Thyroid gland (tissue), 4 donors: ENCODE results near the gene RNF32. TPM values are rescaled to one million over a fixed set of nuclear protein-coding genes. Genes with fewer than 3 reads are reported as not detected.

Experiments
- DNase-seq, 2 donors: peaks; one replicate each; pipeline ENCODE4 v3.0.0-alpha.2; 2019
- H3K27ac ChIP-seq, 3 donors: fragments of 200-600 bp; sonication (generic); 1 replicate in 2 of 3; 2 replicates in 1 of 3; pipeline ENCODE4 v1.5.1; 2016 to 2019; ENCODE audit warnings: mild to moderate bottlenecking in 1 of 3, moderate library complexity in 1 of 3
- H3K27me3 ChIP-seq: fragments of 200-600 bp; sonication (generic); one replicate; pipeline ENCODE4 v1.5.1; 2019
- H3K36me3 ChIP-seq, 2 donors: fragments of 200-600 bp; sonication (generic); one replicate each; pipeline ENCODE4 v1.5.1; 2016 to 2019
- H3K4me1 ChIP-seq, 2 donors: fragments of 200-600 bp; sonication (generic); one replicate each; pipeline ENCODE4 v1.5.1; 2017 to 2019
- H3K4me3 ChIP-seq, 3 donors: fragments of 200-600 bp; sonication (generic); replicated peaks in 1 of 3; 1 replicate in 2 of 3; 2 replicates in 1 of 3; pipeline ENCODE4 v1.5.1; 2016; ENCODE audit warnings: mild to moderate bottlenecking in 1 of 3
- H3K9me3 ChIP-seq: fragments of 200-600 bp; sonication (generic); one replicate; pipeline ENCODE4 v1.5.1; 2017
- POLR2A ChIP-seq, 2 donors: fragments of 450-650 bp; IDR thresholded peaks; one replicate each; pipeline ENCODE4 v1.6.1; 2017; ENCODE audit warnings: antibody characterized with exemption in 2 of 2, mild to moderate bottlenecking in 2 of 2, moderate library complexity in 1 of 2
- WGBS, 2 donors: methylation state at CpG; one replicate each; pipeline ENCODE4 v1.1.5; 2017; 5-methylcytosine and 5-hydroxymethylcytosine counted together
- intact Hi-C: fragments of 100-400 bp; cut with DNase I; formaldehyde crosslinking; loops from one replicate; pipeline ENCODE4 v1.15.1; 2023
- total RNA-seq, 4 donors: library from RNA; depleted of rRNA; stranded (reverse); fragments of >200 nt; gene quantifications; one replicate each; pipeline ENCODE4 v1.2.3, GENCODE V29; 2016
- TF ChIP-seq, protein P1 (sequence below), 6 experiments: fragments of 200-600 bp in 3 of 6; fragments of 450-650 bp in 3 of 6; sonication (generic) in 3 of 6; IDR thresholded peaks; one replicate each; pipeline ENCODE4 v1.5.1; 2016 to 2019; ENCODE audit warnings: antibody characterized with exemption in 6 of 6, mild to moderate bottlenecking in 2 of 6, inconsistent platforms in 1 of 6, moderate library complexity in 1 of 6

The RNF32 gene
- total RNA-seq, 4 donors from 2014 or later = 1.1 to 3.1 (median 1.4) TPM

GRCh38 chr7:156668130-156668741, 27.7 kb downstream of the RNF32 start:
- H3K9me3 ChIP-seq = no peaks in the 10 kb centered on the region
- no peaks in the 10 kb centered on the region for H3K36me3 ChIP-seq
- no peak for DNase-seq
- no peaks in the 10 kb centered on the region for H3K27me3 ChIP-seq
- intact Hi-C loops = no loop called here
- WGBS, 2 donors = 95 to 98% methylated on average over 13 of the region's 13 CpGs
- H3K27ac ChIP-seq = no peak overlapping the region
- no peak overlapping the region for H3K4me3 ChIP-seq
- H3K4me1 ChIP-seq = no peaks in the 10 kb centered on the region
- TF ChIP-seq, protein P1, sequence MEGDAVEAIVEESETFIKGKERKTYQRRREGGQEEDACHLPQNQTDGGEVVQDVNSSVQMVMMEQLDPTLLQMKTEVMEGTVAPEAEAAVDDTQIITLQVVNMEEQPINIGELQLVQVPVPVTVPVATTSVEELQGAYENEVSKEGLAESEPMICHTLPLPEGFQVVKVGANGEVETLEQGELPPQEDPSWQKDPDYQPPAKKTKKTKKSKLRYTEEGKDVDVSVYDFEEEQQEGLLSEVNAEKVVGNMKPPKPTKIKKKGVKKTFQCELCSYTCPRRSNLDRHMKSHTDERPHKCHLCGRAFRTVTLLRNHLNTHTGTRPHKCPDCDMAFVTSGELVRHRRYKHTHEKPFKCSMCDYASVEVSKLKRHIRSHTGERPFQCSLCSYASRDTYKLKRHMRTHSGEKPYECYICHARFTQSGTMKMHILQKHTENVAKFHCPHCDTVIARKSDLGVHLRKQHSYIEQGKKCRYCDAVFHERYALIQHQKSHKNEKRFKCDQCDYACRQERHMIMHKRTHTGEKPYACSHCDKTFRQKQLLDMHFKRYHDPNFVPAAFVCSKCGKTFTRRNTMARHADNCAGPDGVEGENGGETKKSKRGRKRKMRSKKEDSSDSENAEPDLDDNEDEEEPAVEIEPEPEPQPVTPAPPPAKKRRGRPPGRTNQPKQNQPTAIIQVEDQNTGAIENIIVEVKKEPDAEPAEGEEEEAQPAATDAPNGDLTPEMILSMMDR (IDR thresholded peaks at IDR 0.05) = no peak
- TF ChIP-seq POLR2A (IDR thresholded peaks at IDR 0.05) = no peak

DNA sequence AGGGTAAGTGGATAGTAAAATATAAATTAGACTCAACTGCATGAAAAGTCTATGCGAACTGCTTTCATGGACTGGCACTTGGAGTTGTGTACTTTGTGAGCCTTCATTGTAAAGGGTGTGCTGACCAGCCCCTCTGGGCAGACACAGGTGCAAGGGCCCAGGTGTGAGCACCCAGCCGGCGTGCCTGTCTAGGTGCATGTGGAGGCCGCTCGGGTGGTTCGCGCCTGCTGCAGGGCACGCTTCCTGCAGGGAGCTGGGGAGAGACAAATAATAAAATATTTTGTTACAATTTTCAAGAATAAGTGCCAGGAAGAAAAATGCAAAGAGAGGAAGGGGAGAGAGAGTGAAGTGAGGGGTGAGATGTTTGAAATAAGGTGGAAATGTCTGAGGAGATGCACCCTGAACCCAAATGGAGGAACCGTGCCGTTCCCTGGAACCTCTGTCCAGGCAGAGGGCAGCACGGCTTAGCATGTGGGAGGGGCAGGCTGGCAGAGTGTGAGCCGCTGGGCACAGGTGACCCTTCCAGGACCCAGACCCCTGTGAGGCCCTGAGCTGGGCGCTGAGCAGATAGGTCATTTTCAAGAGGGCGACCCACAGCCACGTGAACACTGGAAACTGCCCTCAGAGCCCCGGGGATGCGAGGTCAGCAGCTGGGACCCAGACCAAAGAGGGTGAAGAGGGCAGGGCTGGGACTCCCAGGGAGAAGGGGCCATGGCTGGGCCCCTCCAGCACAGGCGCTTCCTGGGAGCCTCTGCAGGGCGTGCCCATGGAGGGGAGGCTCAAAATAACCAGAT, 28.7 kb downstream of the RNF32 start:
- TF ChIP-seq, protein P1 (IDR thresholded peaks at IDR 0.05) = no peak
- TF ChIP-seq POLR2A (IDR thresholded peaks at IDR 0.05) = no peak
- no peaks in the 10 kb centered on the region for H3K4me1 ChIP-seq
- intact Hi-C loops = no loop called here

DNA sequence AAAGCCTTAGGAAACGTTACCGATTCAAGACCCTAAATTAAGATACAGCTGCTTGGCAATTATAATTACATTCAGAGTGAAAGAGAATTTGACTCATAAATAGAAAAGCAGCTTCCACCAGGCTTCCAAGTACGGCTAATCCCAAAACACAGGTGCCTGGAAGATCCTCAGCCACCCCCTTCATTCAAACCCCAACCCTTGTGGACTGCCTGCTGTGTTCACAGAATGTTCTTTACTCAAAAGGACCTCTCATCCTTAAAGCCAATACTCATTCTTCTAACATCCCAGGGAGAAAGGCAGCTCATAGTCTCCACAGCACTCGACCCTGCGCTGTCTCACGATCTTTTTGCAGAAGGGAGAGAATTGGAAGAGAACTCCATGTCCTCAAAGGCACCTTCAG, 32.9 kb downstream of the RNF32 start:
- no peak for TF ChIP-seq POLR2A (IDR thresholded peaks at IDR 0.05)
- TF ChIP-seq, protein P1 (IDR thresholded peaks at IDR 0.05) = no peak
- no peak overlapping the region for H3K4me3 ChIP-seq
- intact Hi-C loops = no loop called here
- peaks cover 3 to 8% of the 10 kb centered on the region in 2 donors for H3K36me3 ChIP-seq
- no peaks in the 10 kb centered on the region for H3K4me1 ChIP-seq
- no peak for DNase-seq
- H3K27ac ChIP-seq = no peak overlapping the region
- no peaks in the 10 kb centered on the region for H3K9me3 ChIP-seq
- 89% methylated on average over 6 of the region's 6 CpGs for WGBS, 2 donors
- H3K27me3 ChIP-seq = no peaks in the 10 kb centered on the region

More for the DNA sequence above, 28.7 kb downstream of the RNF32 start:
- WGBS, 2 donors = 92 to 93% methylated on average over 18 to 19 of the region's 19 CpGs
- Histone ChIP-seq H3K4me3 (no peak overlapping the region), H3K27ac (no peak overlapping the region), H3K9me3 (no peaks in the 10 kb centered on the region), H3K36me3 (no peaks in the 10 kb centered on the region), H3K27me3 (no peaks in the 10 kb centered on the region)
- no peak for DNase-seq

- TF ChIP-seq, protein P1 (IDR thresholded peaks at IDR 0.05) = no peak
- no peak for TF ChIP-seq POLR2A (IDR thresholded peaks at IDR 0.05)
- H3K36me3 ChIP-seq = peaks cover 3 to 8% of the 10 kb centered on the region in 2 donors
- H3K27ac ChIP-seq = no peak overlapping the region
- intact Hi-C loops = no loop called here
- H3K9me3 ChIP-seq = no peaks in the 10 kb centered on the region
- H3K27me3 ChIP-seq = no peaks in the 10 kb centered on the region
- H3K4me3 ChIP-seq = no peak overlapping the region
- H3K4me1 ChIP-seq = no peaks in the 10 kb centered on the region
- no peak for DNase-seq
- WGBS, 2 donors = 84 to 88% methylated on average over 9 of the region's 9 CpGs
Measured at GRCh38 chr7:156673902-156674301, 33.3 kb downstream of the RNF32 start.

DNA sequence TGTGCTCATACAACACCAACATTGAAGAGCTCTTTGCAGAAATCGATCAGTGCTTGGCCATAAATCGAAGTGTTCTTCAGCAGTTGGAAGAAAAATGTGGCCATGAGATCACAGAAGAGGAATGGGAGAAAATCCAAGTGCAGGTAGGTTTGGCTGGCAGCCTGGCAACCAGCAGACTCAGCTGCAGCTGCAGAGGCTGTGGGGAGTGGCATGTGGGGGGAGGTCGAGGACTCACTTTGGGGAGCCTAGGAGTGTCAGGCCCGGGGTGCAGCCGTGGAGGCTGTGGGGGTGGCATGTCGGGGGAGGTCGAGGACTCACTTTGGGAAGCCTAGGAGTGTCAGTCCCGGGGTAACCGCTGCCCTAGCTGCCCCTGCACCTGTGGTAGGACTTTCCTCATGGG, 35.1 kb downstream of the RNF32 start:
- Histone ChIP-seq H3K27me3 (no peaks in the 10 kb centered on the region), H3K4me1 (no peaks in the 10 kb centered on the region), H3K27ac (no peak overlapping the region), H3K9me3 (no peaks in the 10 kb centered on the region), H3K4me3 (no peak overlapping the region), H3K36me3 (peaks cover 3 to 8% of the 10 kb centered on the region in 2 donors)
- intact Hi-C loops = no loop called here
- DNase-seq = no peak
- 78 to 84% methylated on average over 9 of the region's 9 CpGs for WGBS, 2 donors
- TF ChIP-seq POLR2A (IDR thresholded peaks at IDR 0.05) = no peak
